Activated CD4-positive, alpha-beta T cell treated with anti-CD3 and anti-CD28 coated beads for 36 hours (primary cell): ENCODE results near the gene PARPBP. TPM values are rescaled to one million over a fixed set of nuclear protein-coding genes. Genes with fewer than 3 reads are reported as not detected.
A peak's percentile ranks its signal among the peaks of the same experiment; 100 is the strongest.
"Not testable (repeated sequence)": the region's sequence is repeated elsewhere in the genome, so short reads cannot be mapped to it uniquely, and the experiment has no call there.

Source experiments
- ATAC-seq: fragments of 200-7000 bp; cut with Tn5 transposase; one replicate; pipeline ENCODE4 v1.10.0; 2021; ENCODE audit warnings: mild to moderate bottlenecking, moderate library complexity
- CTCF ChIA-PET: fragments of 350-600 bp; sonication (Branson Sonifier 250); formaldehyde crosslinking; loops from one replicate; lab custom pipeline; 2021; ENCODE audit warnings: antibody characterized with exemption; lab: Charles Lee
- POLR2A ChIA-PET: fragments of 350-600 bp; sonication (Branson Sonifier 250); formaldehyde crosslinking; loops from one replicate; lab custom pipeline; 2021; ENCODE audit warnings: antibody characterized with exemption, inconsistent platforms; lab: Charles Lee
- DNase-seq: peaks from one replicate; pipeline ENCODE4 v3.0.0-alpha.2; 2020
- H3K27ac Mint-ChIP-seq: one replicate; pipeline ENCODE4 v1.8.0; 2021; ENCODE audit warnings: mixed read lengths
- H3K27me3 Mint-ChIP-seq: one replicate; pipeline ENCODE4 v1.8.0; 2021; ENCODE audit warnings: mixed read lengths
- H3K36me3 Mint-ChIP-seq: one replicate; pipeline ENCODE4 v1.8.0; 2021; ENCODE audit warnings: low read depth, mixed read lengths
- H3K4me1 Mint-ChIP-seq: one replicate; pipeline ENCODE4 v1.8.0; 2021; ENCODE audit warnings: mixed read lengths
- H3K4me3 Mint-ChIP-seq: one replicate; pipeline ENCODE4 v1.8.0; 2021; ENCODE audit warnings: mild to moderate bottlenecking, moderate library complexity, mixed read lengths
- H3K9me3 Mint-ChIP-seq: one replicate; pipeline ENCODE4 v1.8.0; 2021; ENCODE audit warnings: low read depth, mixed read lengths
- intact Hi-C, 2 experiments: fragments of 100-400 bp; cut with DNase I in 1 of 2; cut with micrococcal nuclease in 1 of 2; formaldehyde crosslinking; loops; one replicate each; pipeline versions ENCODE4 v1.14.2 to v1.15.1; 2022 to 2024; cut with DNase I, micrococcal nuclease
- total RNA-seq, 2 experiments: library from RNA; stranded (reverse); gene quantifications; one replicate each; pipeline ENCODE4 v1.2.3, GENCODE V29; 2021

PARPBP gene
- total RNA-seq, 2 experiments from 2014 or later: 21.7 to 26.4 TPM

- DNase-seq: no peak
- intact Hi-C loops: loop anchor here in 1 of 2 experiments (2.0 kb wide), 1 partner anchor 29 kb away; no protein-coding TSS in a partner anchor
- no peak within 1 kb of the TSS for H3K27ac Mint-ChIP-seq
- ATAC-seq: peak; percentile 89
- H3K27me3 Mint-ChIP-seq: no peaks in the 10 kb centered on the region
- no peaks in the 10 kb centered on the region for H3K9me3 Mint-ChIP-seq
- CTCF ChIA-PET: no interaction called here
- H3K4me1 Mint-ChIP-seq: peaks cover 11% of the 10 kb centered on the region
- peaks cover 3% of the 10 kb centered on the region for H3K36me3 Mint-ChIP-seq
- no peak within 1 kb of the TSS for H3K4me3 Mint-ChIP-seq
- POLR2A ChIA-PET: no interaction called here
Measured at GRCh38 chr12:102197789-102198188, 77.8 kb downstream of the PARPBP start, which contains the start of gene PMCH. TSS of gene PMCH (minus strand) at chr12:102197833. CDS start at chr12:102197770, 63 bp downstream.

GRCh38 chr12:102201436-102202061 is 81.6 kb downstream of the PARPBP start:
- H3K4me3 Mint-ChIP-seq: no peak overlapping the region
- no peak for ATAC-seq
- no peaks in the 10 kb centered on the region for H3K27me3 Mint-ChIP-seq
- H3K36me3 Mint-ChIP-seq: peaks cover 7% of the 10 kb centered on the region
- ChIA-PET POLR2A (no interaction called here), CTCF (no interaction called here)
- intact Hi-C loops: no loop called here
- H3K27ac Mint-ChIP-seq: no peak overlapping the region
- H3K9me3 Mint-ChIP-seq: peaks cover 2% of the 10 kb centered on the region
- no peak for DNase-seq
- peaks cover 11% of the 10 kb centered on the region for H3K4me1 Mint-ChIP-seq

DNA sequence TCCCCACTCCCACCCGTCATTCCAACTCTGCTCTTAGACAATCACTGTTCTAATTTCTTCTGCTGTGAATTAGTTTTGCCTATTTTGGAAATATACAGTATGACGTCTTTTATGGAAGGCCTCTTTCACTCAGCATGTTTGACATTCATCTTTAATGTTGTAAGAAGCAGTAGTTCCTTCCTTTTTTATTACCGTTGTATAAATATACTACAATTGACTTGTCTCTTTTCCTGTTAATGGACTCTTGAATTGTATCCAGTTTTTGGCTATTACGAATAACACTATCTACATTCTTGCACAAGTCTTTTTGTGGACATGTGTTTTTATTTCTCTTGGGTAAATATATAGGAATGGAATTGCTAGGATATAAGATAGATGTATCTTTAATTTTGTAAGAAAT is 82.6 kb downstream of the PARPBP start:
- no peak overlapping the region for H3K27ac Mint-ChIP-seq
- peaks cover 3% of the 10 kb centered on the region for H3K4me1 Mint-ChIP-seq
- POLR2A ChIA-PET: no interaction called here

DNA sequence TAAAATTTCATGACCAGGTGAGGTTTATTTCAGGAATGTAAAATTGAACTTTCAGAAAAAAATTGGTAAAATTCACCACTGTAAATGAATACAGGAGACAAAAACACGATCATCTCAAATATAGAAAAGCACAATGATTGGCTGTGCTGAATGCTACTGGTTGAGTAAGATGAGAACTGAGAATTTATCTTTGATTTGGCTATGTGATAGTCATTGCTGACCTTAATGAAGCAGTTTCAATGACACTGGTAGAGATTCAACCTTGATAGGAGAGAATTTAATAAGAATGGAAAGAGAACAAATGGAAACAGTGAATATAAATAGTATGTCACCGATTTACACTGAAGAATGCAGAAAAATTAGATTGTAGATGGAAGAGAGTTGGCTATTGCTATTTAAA is 84.0 kb downstream of the PARPBP start:
- no peak for DNase-seq
- CTCF ChIA-PET: no interaction called here
- peaks cover 15% of the 10 kb centered on the region for H3K9me3 Mint-ChIP-seq
- H3K27me3 Mint-ChIP-seq: no peaks in the 10 kb centered on the region
- H3K4me3 Mint-ChIP-seq: no peak overlapping the region
- no peak for ATAC-seq
- intact Hi-C loops: no loop called here
- H3K27ac Mint-ChIP-seq: no peak overlapping the region
- H3K4me1 Mint-ChIP-seq: no peaks in the 10 kb centered on the region
- H3K36me3 Mint-ChIP-seq: peaks cover 18% of the 10 kb centered on the region
- POLR2A ChIA-PET: no interaction called here

More for the DNA sequence above, 82.6 kb downstream of the PARPBP start:
- H3K4me3 Mint-ChIP-seq: no peak overlapping the region
- H3K36me3 Mint-ChIP-seq: peaks cover 8% of the 10 kb centered on the region
- DNase-seq (no peak), ATAC-seq (no peak)
- H3K9me3 Mint-ChIP-seq: peaks cover 4% of the 10 kb centered on the region
- CTCF ChIA-PET: no interaction called here
- H3K27me3 Mint-ChIP-seq: no peaks in the 10 kb centered on the region
- intact Hi-C loops: no loop called here

DNA sequence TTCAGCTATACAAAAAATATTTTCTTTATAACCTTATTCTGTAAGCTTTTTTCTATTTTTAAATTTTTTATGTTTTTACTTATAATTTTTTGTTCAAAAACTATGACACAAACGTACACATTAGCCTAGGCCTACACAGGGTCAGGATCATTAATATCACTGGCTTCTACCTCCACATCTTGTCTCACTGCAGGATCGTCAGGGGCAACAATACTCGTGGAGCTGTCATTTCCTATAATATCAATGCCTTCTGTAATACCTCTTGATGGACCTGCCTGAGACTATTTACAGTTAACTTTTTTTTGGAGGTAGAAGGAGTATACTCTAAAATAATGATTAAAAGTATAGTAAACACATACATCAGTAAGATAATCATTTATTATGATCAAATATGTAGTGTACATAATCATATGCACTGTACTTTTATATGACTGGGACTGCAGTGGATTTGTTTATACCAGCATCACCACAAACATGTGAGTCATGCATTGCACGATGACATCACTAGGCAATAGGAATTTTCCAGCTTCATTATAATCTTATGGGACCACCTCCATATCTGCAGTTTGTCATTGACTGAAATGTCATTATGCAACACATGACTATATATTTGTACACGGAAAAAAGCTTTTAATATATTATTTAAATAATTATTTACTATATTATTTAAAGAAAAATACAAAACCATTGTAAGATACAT is 96.2 kb downstream of the PARPBP start:
- ChIA-PET POLR2A (no interaction called here), CTCF (no interaction called here)
- Mint-ChIP-seq H3K36me3 (no peaks in the 10 kb centered on the region), H3K9me3 (peaks cover 4% of the 10 kb centered on the region), H3K4me1 (no peaks in the 10 kb centered on the region), H3K4me3 (no peak overlapping the region), H3K27me3 (no peaks in the 10 kb centered on the region), H3K27ac (no peak overlapping the region)
- DNase-seq (no peak), ATAC-seq (no peak)
- intact Hi-C loops: no loop called here

GRCh38 chr12:102220736-102221135 is 100.8 kb downstream of the PARPBP start:
- Mint-ChIP-seq H3K4me3 (no peak overlapping the region), H3K27ac (no peak overlapping the region), H3K27me3 (no peaks in the 10 kb centered on the region), H3K4me1 (no peaks in the 10 kb centered on the region), H3K36me3 (no peaks in the 10 kb centered on the region), H3K9me3 (no peaks in the 10 kb centered on the region)
- ChIA-PET POLR2A (no interaction called here), CTCF (no interaction called here)
- DNase-seq (no peak), ATAC-seq (no peak)
- intact Hi-C loops: no loop called here

- Mint-ChIP-seq H3K36me3 (no peaks in the 10 kb centered on the region), H3K27ac (no peak overlapping the region), H3K9me3 (no peaks in the 10 kb centered on the region), H3K4me1 (no peaks in the 10 kb centered on the region), H3K4me3 (no peak overlapping the region), H3K27me3 (peaks cover 2% of the 10 kb centered on the region)
- CTCF ChIA-PET: interaction anchor here (0.6 to 0.9 kb wide), 2 partner anchors 212 to 1388 kb away, joined by 3 read pairs; no protein-coding TSS in a partner anchor
- POLR2A ChIA-PET: no interaction called here
- intact Hi-C loops: no loop called here
- DNase-seq: no peak
- ATAC-seq: no peak
Measured at GRCh38 chr12:102227954-102228353, 108.0 kb downstream of the PARPBP start.

- intact Hi-C loops: no loop called here
- ChIA-PET POLR2A (no interaction called here), CTCF (no interaction called here)
- H3K9me3 Mint-ChIP-seq: no peaks in the 10 kb centered on the region
- H3K4me3 Mint-ChIP-seq: no peak overlapping the region
- ATAC-seq (no peak), DNase-seq (no peak)
- H3K4me1 Mint-ChIP-seq: no peaks in the 10 kb centered on the region
- H3K27me3 Mint-ChIP-seq: peaks cover 4% of the 10 kb centered on the region
- H3K36me3 Mint-ChIP-seq: no peaks in the 10 kb centered on the region
- H3K27ac Mint-ChIP-seq: no peak overlapping the region
Measured at GRCh38 chr12:102232036-102232435, 112.1 kb downstream of the PARPBP start.

GRCh38 chr12:102232446-102232845 is 112.5 kb downstream of the PARPBP start:
- CTCF ChIA-PET: no interaction called here
- H3K4me1 Mint-ChIP-seq: no peaks in the 10 kb centered on the region
- ATAC-seq: no peak
- no peaks in the 10 kb centered on the region for H3K36me3 Mint-ChIP-seq
- POLR2A ChIA-PET: no interaction called here
- no peak for DNase-seq
- H3K27me3 Mint-ChIP-seq: peaks cover 4% of the 10 kb centered on the region
- H3K4me3 Mint-ChIP-seq: no peak overlapping the region
- no peak overlapping the region for H3K27ac Mint-ChIP-seq
- intact Hi-C loops: no loop called here
- H3K9me3 Mint-ChIP-seq: no peaks in the 10 kb centered on the region

GRCh38 chr12:102234599-102234998 is 114.6 kb downstream of the PARPBP start:
- Mint-ChIP-seq H3K4me1 (no peaks in the 10 kb centered on the region), H3K27ac (no peak overlapping the region), H3K27me3 (peaks cover 4% of the 10 kb centered on the region), H3K9me3 (peaks cover 6% of the 10 kb centered on the region), H3K4me3 (no peak overlapping the region), H3K36me3 (no peaks in the 10 kb centered on the region)
- intact Hi-C loops: no loop called here
- DNase-seq (no peak), ATAC-seq (no peak)
- POLR2A ChIA-PET: no interaction called here
- CTCF ChIA-PET: no interaction called here

DNA sequence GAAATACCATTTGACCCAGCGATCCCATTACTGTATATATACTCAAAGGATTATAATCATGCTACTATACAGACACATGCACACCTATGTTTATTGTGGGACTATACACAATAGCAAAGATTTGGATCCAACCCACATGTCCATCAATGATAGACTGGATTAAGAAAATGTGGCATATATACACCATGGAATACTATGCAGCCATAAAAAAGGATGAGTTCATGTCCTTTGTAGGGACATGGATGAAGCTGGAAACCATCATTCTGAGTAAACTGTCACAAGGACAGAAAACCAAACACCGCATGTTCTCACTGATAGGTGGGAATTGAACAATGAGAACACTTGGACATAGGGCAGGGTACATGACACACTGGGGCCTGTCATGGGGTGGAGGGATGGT is 120.9 kb downstream of the PARPBP start:
- H3K4me3 Mint-ChIP-seq, H3K36me3 Mint-ChIP-seq, H3K4me1 Mint-ChIP-seq, DNase-seq, intact Hi-C loops, POLR2A ChIA-PET, H3K27me3 Mint-ChIP-seq, H3K27ac Mint-ChIP-seq, CTCF ChIA-PET, ATAC-seq: not testable (repeated sequence)
- peaks cover 11% of the 10 kb centered on the region for H3K9me3 Mint-ChIP-seq
